Esophagus squamous epithelium (tissue), 4 donors: ENCODE results near the gene SPATA46.

ENCODE experiments used
- CTCF ChIP-seq, 6 experiments: fragments of 450-650 bp in 4 of 6; fragments of 200-600 bp in 2 of 6; sonication (generic) in 2 of 6; IDR thresholded peaks; one replicate each; pipeline ENCODE4 v1.5.1; 2016 to 2019; ENCODE audit warnings: antibody characterized with exemption in 6 of 6, mild to moderate bottlenecking in 4 of 6, moderate library complexity in 4 of 6
- POLR2A ChIP-seq, 4 donors: fragments of 450-650 bp; IDR thresholded peaks; one replicate each; pipeline ENCODE4 v1.6.1; 2017; ENCODE audit warnings: antibody characterized with exemption in 4 of 4, mild to moderate bottlenecking in 4 of 4, moderate library complexity in 3 of 4

DNA sequence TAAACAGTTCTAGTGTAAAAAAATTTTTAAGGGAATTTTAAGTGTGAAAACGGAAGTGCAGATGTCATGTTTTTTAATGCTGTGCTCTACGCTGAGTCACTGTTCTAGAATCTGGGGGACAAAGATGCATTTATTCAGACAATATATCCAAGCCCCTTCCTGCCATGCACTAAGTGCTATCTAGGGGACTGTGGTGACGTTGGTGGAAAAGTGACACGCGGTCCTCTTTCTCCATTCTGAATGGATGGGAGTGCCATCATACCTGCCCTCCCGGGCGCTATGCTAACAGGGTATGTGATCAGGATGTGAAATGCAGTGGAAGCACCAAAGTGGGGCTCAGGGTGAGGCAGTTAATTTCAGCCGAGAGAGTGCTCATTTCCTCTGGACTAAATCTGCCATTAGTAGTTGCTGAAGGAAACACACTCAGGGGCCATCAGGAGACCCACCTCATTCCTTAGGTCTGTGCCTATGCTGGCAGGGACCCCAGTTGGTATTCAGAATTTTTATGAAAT, 11.5 kb upstream of the SPATA46 start:
- TF ChIP-seq CTCF (IDR thresholded peaks at IDR 0.05) (no peak), POLR2A (IDR thresholded peaks at IDR 0.05) (no peak)
